ENCODE data around the gene FUBP3. TPM values are rescaled to one million over a fixed set of nuclear protein-coding genes. Genes with fewer than 3 reads are reported as not detected.
A peak's percentile ranks its signal among the peaks of the same experiment; 100 is the strongest.

Gene FUBP3
- polyA plus RNA-seq, 4 donors = 19.7 to 62.6 (median 23.8) TPM

DNA sequence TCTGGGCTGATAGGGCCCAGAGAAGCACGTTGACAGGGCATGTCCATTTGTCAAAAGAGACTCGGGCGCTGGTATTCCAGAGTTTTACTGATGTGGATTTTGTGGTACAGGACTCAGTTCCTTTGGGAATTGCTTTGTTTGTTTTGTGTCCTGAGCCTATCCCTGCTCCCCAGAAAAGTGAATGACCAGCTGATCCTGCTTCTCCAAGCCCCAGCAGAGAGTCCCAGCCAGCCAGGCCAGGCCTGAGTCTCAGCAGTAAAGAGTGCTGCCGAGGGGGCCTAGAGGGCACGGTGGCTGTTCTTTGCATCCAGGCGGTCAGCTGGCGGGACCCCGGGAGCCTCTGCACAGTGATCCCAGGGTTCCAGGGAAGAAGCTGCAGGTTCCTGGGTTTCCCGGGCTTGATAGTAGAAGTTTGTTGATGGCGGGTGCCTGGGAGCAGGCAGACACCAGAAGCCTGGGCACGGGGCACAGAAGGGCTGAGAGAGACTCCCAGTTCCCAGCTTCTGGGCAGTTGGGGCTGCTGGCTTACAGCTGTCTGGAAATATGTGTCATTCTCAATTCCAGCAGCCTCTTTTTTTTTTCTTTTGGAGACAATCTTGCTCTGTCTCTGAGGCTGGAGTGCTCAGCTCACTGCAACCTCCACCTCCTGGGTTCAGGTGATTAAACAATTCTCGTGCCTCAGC is 93.7 kb downstream of the FUBP3 start:
- Histone ChIP-seq H3K4me3 (ENCODE audit: low read depth in 1 of 3, low read length in 3 of 3) (no peak overlapping the region), H3K27ac (ENCODE audit: low read depth in 1 of 3, low read length in 2 of 3) (no peak overlapping the region), H3K27me3 (ENCODE audit: control insufficient read depth in 3 of 3, insufficient read depth in 3 of 3, low read length in 3 of 3) (peaks cover 0 to 33% (median 4%) of the 10 kb centered on the region in 3 donors), H3K4me1 (ENCODE audit: control insufficient read depth in 3 of 3, insufficient read depth in 2 of 3, low read depth in 1 of 3, low read length in 2 of 3) (no peaks in the 10 kb centered on the region), H3K36me3 (ENCODE audit: control insufficient read depth in 3 of 3, insufficient read depth in 2 of 3, low read depth in 1 of 3, low read length in 3 of 3) (no peaks in the 10 kb centered on the region), H3K9me3 (ENCODE audit: control insufficient read depth in 2 of 2, insufficient read depth in 1 of 2, low read depth in 1 of 2, low read length in 1 of 2) (no peaks in the 10 kb centered on the region)
- no peak for FAIRE-seq
- DNase-seq = no peak
- 74 to 87% (median 83%) methylated on average over 12 of the region's 12 CpGs for WGBS, 3 donors

DNA sequence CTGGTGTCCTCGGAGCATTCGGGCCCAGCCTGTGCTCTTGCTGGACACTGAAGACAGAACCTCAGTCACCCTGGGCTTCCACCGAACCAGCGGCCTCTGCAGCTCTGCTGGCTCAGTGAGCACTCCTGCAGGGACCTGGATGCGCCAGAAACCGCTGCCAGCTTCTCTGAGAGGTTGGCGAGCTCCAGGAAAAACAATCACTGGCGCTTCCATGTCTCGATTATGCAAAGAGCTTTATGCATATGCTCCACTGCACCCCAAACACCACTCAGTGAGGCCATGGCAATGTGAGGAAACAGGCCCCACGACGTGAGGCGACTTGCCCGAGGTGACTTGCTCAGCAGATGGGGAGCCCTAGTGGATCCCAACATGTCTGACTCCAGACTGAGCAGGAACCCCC is 96.0 kb downstream of the FUBP3 start:
- Histone ChIP-seq H3K36me3 (ENCODE audit: control insufficient read depth in 3 of 3, insufficient read depth in 2 of 3, low read depth in 1 of 3, low read length in 3 of 3) (no peaks in the 10 kb centered on the region), H3K27ac (ENCODE audit: low read depth in 1 of 3, low read length in 2 of 3) (no peak overlapping the region), H3K27me3 (ENCODE audit: control insufficient read depth in 3 of 3, insufficient read depth in 3 of 3, low read length in 3 of 3) (peaks cover 0 to 34% (median 2%) of the 10 kb centered on the region in 3 donors), H3K4me3 (ENCODE audit: low read depth in 1 of 3, low read length in 3 of 3) (no peak overlapping the region), H3K9me3 (ENCODE audit: control insufficient read depth in 2 of 2, insufficient read depth in 1 of 2, low read depth in 1 of 2, low read length in 1 of 2) (no peaks in the 10 kb centered on the region), H3K4me1 (ENCODE audit: control insufficient read depth in 3 of 3, insufficient read depth in 2 of 3, low read depth in 1 of 3, low read length in 2 of 3) (no peaks in the 10 kb centered on the region)
- WGBS, 3 donors = 80 to 91% (median 90%) methylated on average over 13 of the region's 13 CpGs
- FAIRE-seq (no peak), DNase-seq (no peak)

DNA sequence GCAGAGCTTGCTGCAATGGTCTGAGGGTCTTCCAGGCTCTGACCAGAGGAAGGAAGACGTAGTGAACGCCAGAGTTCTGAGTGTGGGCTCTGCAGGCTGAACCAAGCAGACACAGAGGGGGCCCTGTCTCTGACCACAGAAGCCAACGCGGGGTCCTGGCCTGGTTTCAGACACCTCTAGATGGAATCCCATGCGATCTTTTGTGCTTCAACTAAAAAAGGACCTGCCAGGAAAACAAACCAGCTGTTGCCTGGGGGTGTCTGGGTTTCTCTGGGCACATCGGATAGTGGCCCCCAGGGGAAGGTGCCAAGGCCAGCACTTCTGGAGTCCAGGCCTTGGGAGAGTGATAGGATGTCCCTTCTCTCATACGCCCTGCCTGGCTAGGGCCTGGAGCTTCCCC is 97.9 kb downstream of the FUBP3 start:
- no peak for FAIRE-seq

DNA sequence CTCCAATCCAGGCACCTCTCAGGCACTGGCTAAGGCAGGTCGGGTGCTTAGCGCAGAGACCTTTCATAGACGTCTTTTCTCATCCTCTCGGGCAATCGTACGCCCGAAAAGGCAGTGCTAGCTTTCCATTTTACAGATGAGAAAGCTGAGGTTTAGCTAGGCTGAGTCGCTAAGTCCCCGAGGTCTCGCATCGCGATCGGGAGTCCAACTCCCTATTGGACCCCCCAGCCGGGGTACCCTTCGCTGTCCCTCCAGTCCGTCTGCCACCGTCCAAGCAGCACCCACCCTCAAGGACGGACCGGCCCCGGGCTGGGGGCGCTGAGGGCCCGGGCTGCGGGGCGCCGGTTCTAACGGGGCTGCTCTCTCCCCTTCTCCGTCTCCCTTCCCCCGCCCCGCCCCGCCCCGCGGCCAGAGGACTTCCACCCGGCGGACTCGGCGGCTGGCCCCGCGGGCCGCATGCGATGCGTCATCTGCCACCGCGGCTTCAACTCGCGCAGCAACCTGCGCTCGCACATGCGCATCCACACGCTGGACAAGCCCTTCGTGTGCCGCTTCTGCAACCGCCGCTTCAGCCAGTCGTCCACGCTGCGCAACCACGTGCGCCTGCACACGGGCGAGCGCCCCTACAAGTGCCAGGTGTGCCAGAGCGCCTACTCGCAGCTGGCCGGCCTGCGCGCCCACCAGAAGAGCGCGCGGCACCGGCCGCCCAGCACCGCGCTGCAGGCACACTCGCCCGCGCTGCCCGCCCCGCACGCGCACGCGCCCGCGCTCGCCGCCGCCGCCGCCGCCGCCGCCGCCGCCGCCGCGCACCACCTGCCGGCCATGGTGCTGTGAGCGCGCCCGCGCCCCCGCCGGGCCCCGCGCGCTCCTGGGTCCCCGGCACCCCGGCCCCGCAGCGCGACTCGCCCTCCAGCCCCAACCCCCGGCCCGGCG is 101.7 kb downstream of the FUBP3 start:
- no peaks in the 10 kb centered on the region for H3K36me3 ChIP-seq (ENCODE audit: control insufficient read depth in 3 of 3, insufficient read depth in 2 of 3, low read depth in 1 of 3, low read length in 3 of 3)
- H3K27ac ChIP-seq (ENCODE audit: low read depth in 1 of 3, low read length in 2 of 3) = peak overlapping the region in 1 of 3 donors; percentile 22
- 1 to 3% (median 3%) methylated on average over 75 to 116 of the region's 116 CpGs for WGBS, 3 donors
- FAIRE-seq = no peak
- peak overlapping the region; percentile 46 to 80 (median 52) for H3K4me3 ChIP-seq (ENCODE audit: low read depth in 1 of 3, low read length in 3 of 3)
- H3K27me3 ChIP-seq (ENCODE audit: control insufficient read depth in 3 of 3, insufficient read depth in 3 of 3, low read length in 3 of 3) = peaks cover 0 to 33% (median 2%) of the 10 kb centered on the region in 3 donors
- peaks cover 0 to 8% of the 10 kb centered on the region in 2 donors for H3K9me3 ChIP-seq (ENCODE audit: control insufficient read depth in 2 of 2, insufficient read depth in 1 of 2, low read depth in 1 of 2, low read length in 1 of 2)
- peak; percentile 91 to 95 for DNase-seq
- H3K4me1 ChIP-seq (ENCODE audit: control insufficient read depth in 3 of 3, insufficient read depth in 2 of 3, low read depth in 1 of 3, low read length in 2 of 3) = peaks cover 0 to 12% (median 0%) of the 10 kb centered on the region in 3 donors

More for the DNA sequence above, 97.9 kb downstream of the FUBP3 start:
- no peak for DNase-seq
- Histone ChIP-seq H3K4me1 (ENCODE audit: control insufficient read depth in 3 of 3, insufficient read depth in 2 of 3, low read depth in 1 of 3, low read length in 2 of 3) (peaks cover 0 to 10% (median 0%) of the 10 kb centered on the region in 3 donors), H3K36me3 (ENCODE audit: control insufficient read depth in 3 of 3, insufficient read depth in 2 of 3, low read depth in 1 of 3, low read length in 3 of 3) (no peaks in the 10 kb centered on the region), H3K27me3 (ENCODE audit: control insufficient read depth in 3 of 3, insufficient read depth in 3 of 3, low read length in 3 of 3) (peaks cover 0 to 32% (median 2%) of the 10 kb centered on the region in 3 donors), H3K27ac (ENCODE audit: low read depth in 1 of 3, low read length in 2 of 3) (no peak overlapping the region), H3K9me3 (ENCODE audit: control insufficient read depth in 2 of 2, insufficient read depth in 1 of 2, low read depth in 1 of 2, low read length in 1 of 2) (no peaks in the 10 kb centered on the region), H3K4me3 (ENCODE audit: low read depth in 1 of 3, low read length in 3 of 3) (no peak overlapping the region)
- WGBS, 3 donors = 70 to 85% (median 76%) methylated on average over 7 of the region's 7 CpGs

DNA sequence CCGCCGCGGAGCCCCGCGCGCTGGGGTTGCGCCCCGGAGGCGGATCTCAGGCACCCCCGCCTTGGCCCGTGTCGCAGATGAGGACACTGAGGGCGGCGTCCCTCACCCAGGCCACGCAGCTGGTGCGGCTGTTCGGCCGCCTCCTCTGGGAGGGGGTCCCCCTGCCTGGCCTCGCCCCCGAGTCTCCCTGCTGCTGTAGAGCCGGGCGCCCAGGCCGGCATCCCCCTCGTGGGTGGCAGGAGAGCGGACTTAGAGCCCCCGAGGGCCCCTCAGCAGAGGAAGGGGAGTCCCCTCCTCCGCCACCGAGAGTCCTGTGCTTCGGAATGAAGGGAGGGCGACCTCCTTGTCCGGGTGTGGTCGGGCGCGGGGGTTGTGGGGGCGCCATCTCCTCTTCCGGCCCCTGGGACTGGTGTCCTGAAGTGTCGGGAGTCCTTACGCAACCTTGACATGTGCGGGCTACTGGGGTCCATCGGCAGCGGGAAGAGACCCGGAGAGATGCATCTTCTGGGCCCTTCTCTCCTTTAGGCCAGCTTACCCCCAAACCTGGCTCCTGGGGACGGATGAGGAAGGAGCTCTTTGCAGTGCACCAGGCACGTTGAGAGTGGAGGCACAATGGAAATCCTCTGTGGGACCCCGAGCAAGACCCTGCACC is 102.5 kb downstream of the FUBP3 start:
- Histone ChIP-seq H3K4me1 (ENCODE audit: control insufficient read depth in 3 of 3, insufficient read depth in 2 of 3, low read depth in 1 of 3, low read length in 2 of 3) (peaks cover 0 to 12% (median 0%) of the 10 kb centered on the region in 3 donors), H3K36me3 (ENCODE audit: control insufficient read depth in 3 of 3, insufficient read depth in 2 of 3, low read depth in 1 of 3, low read length in 3 of 3) (no peaks in the 10 kb centered on the region), H3K4me3 (ENCODE audit: low read depth in 1 of 3, low read length in 3 of 3) (peak overlapping the region; percentile 46 to 80 (median 52)), H3K9me3 (ENCODE audit: control insufficient read depth in 2 of 2, insufficient read depth in 1 of 2, low read depth in 1 of 2, low read length in 1 of 2) (peaks cover 0 to 8% of the 10 kb centered on the region in 2 donors), H3K27me3 (ENCODE audit: control insufficient read depth in 3 of 3, insufficient read depth in 3 of 3, low read length in 3 of 3) (peaks cover 0 to 33% (median 2%) of the 10 kb centered on the region in 3 donors), H3K27ac (ENCODE audit: low read depth in 1 of 3, low read length in 2 of 3) (peak overlapping the region in 1 of 3 donors; percentile 22)
- no peak for FAIRE-seq
- DNase-seq = peak; percentile 25 to 63
- WGBS, 3 donors = 1 to 2% (median 1%) methylated on average over 33 to 45 of the region's 45 CpGs

DNA sequence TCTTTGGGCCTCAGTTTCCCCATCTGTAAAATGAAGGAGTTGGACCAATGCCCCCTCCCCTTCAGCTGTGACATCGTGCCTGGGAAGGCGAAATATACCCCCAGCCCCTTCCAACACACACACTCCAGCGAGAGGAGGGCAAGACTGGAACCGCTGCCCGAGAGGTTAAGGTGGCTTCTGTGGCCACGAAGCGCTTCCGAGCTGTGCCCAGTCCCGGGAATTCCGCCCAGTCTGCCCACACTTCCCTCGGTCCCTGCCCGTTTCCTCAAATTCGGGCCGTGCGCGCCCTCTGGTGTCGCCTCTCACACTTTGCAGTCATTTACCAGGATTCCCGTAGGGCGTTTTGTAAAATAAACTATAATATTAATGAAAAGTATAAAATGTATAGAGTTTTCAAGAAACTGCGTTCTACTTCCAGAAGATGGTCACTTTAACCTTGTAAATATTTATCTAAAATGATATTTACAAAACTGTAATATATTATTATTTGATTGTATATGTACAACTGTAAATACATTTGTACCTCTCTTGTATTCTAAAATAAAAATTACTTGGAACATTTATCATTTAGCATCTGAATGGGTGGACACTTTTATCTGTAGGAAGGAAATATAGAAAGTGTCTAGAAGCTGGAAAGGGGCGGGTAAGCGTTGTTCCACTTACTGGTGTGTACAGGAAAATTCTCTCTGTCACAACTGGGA is 103.2 kb downstream of the FUBP3 start:
- Histone ChIP-seq H3K27ac (ENCODE audit: low read depth in 1 of 3, low read length in 2 of 3) (no peak overlapping the region), H3K4me1 (ENCODE audit: control insufficient read depth in 3 of 3, insufficient read depth in 2 of 3, low read depth in 1 of 3, low read length in 2 of 3) (peaks cover 0 to 12% (median 0%) of the 10 kb centered on the region in 3 donors), H3K9me3 (ENCODE audit: control insufficient read depth in 2 of 2, insufficient read depth in 1 of 2, low read depth in 1 of 2, low read length in 1 of 2) (peaks cover 0 to 8% of the 10 kb centered on the region in 2 donors), H3K4me3 (ENCODE audit: low read depth in 1 of 3, low read length in 3 of 3) (peak overlapping the region in 2 of 3 donors; percentile 46 to 80), H3K27me3 (ENCODE audit: control insufficient read depth in 3 of 3, insufficient read depth in 3 of 3, low read length in 3 of 3) (peaks cover 0 to 33% (median 2%) of the 10 kb centered on the region in 3 donors), H3K36me3 (ENCODE audit: control insufficient read depth in 3 of 3, insufficient read depth in 2 of 3, low read depth in 1 of 3, low read length in 3 of 3) (no peaks in the 10 kb centered on the region)
- FAIRE-seq (no peak), DNase-seq (peak; percentile 82 to 84)
- WGBS, 3 donors = 3 to 5% (median 4%) methylated on average over 22 of the region's 22 CpGs

DNA sequence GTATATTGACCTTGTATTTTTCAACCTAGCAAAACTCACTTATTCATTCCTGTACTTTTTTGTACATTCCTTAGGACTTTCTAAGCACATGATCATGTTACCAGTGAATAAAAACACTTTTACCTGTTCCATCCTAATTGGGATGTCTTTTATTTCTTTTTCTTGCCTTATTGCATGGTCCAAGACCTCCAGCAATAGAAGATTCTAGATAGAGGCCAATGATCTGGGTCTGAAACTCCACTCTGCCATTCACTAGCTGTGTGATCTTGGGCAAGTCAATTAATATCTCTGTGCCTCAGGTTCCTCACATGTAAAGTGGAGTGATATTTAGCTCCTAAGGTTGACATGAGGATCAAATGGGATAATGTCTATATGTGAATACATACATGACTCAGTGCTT is 105.7 kb downstream of the FUBP3 start:
- H3K9me3 ChIP-seq (ENCODE audit: control insufficient read depth in 2 of 2, insufficient read depth in 1 of 2, low read depth in 1 of 2, low read length in 1 of 2) = peaks cover 0 to 8% of the 10 kb centered on the region in 2 donors
- H3K4me1 ChIP-seq (ENCODE audit: control insufficient read depth in 3 of 3, insufficient read depth in 2 of 3, low read depth in 1 of 3, low read length in 2 of 3) = peaks cover 0 to 12% (median 0%) of the 10 kb centered on the region in 3 donors
- no peak overlapping the region for H3K27ac ChIP-seq (ENCODE audit: low read depth in 1 of 3, low read length in 2 of 3)
- H3K27me3 ChIP-seq (ENCODE audit: control insufficient read depth in 3 of 3, insufficient read depth in 3 of 3, low read length in 3 of 3) = peaks cover 0 to 15% (median 0%) of the 10 kb centered on the region in 3 donors
- H3K36me3 ChIP-seq (ENCODE audit: control insufficient read depth in 3 of 3, insufficient read depth in 2 of 3, low read depth in 1 of 3, low read length in 3 of 3) = no peaks in the 10 kb centered on the region
- no peak overlapping the region for H3K4me3 ChIP-seq (ENCODE audit: low read depth in 1 of 3, low read length in 3 of 3)
- DNase-seq (no peak), FAIRE-seq (no peak)

All from small intestine (tissue), 7 donors.